HG03469 (cell line): Measurements from ENCODE around the gene RPS15.

ENCODE experiments used
- ATAC-seq: cut with Tn5 transposase; IDR thresholded peaks from one replicate; pipeline ENCODE4 v1.9.1; 2021; ENCODE audit warnings: mild to moderate bottlenecking, moderate library complexity, moderate number of reproducible peaks; ENCODE audit not compliant: unreplicated experiment

Gene RPS15

GRCh38 chr19:1401889-1402217, 36.3 kb upstream of the RPS15 start:
- no peak for ATAC-seq

GRCh38 chr19:1402411-1403070, 35.7 kb upstream of the RPS15 start:
- no peak for ATAC-seq

DNA sequence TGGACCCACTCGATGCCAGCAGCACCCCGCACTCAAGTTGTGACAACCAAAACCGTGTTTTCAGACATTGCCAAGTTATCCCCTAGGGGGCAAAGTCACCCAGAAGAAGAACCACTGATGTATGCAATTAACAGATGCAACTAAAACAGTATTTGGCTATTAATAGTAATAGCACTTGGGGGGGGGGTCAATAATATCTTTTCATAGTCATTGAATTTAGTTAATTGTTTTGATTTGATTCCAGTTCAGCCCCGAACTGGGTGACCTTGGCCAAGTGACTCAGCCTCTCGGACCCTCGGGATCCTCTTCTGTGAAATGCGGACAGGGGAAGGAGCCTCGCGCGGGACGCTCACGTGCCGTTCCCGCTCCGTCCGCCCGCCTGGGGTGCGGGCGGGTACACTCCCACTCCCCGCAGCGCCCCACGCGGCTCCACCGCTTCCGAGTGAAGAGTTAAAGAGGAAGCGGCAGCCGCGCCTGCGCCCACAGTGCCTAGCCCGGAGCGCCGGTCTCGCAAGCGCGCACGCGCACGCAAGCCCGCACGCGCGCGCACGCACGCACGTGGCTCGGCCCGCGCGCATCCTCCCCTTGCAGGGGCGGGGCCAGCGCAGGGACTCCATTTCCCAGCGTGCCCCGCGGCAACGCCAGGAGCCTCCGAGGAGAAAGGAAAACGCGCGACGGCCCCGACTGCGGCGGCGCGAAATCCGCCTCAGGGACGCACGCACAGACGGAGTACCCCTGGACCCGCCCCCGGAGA, 31.2 kb upstream of the RPS15 start:
- peak; percentile 53 for ATAC-seq

DNA sequence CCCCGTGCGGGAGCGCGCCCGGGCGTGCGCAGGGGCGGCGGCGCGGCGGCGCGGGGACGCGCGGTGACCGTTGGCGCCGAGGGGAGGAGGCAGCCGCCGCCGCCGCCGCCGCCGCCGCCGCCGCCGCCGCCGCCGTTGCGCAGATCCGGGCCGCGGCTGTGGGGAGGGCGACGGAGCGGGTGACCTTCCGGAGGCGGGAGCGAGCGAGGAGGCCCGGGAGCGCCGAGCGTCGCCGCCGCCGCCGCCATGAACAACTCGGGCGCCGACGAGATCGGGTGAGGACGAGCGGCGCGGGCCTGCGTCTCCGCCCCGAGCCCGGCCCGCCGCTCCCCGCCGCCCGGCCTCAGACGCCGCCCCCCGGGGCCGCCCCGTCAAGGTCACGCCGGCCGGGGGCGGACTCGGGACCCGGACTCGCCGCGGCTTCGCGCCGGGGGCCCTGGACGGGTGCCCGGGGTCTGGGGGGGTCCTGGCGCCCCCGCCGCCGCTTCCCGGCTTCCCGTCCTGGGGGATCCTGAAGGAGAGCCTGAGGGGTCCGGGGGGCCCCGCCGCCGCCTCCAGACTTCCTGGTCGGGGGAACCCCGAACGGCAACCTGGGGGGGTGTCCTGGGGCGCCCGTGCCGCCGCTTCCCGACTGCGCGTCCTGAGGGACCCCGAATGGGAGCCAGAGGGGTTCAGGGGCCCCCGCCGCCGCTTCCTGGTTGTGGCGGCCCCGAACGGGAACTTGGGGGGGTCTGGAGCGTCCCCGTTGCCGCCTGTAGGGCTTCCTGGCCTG, 30.5 kb upstream of the RPS15 start, which contains the start of gene DAZAP1:
DAZAP1 (plus strand) TSS at position 59 of the 772 bp plus-strand sequence; CDS start at position 247, 188 bp downstream.
- ATAC-seq: no peak

- ATAC-seq: no peak
These were observed 29.6 kb upstream of the RPS15 start for GRCh38 chr19:1408300-1409203.

- no peak for ATAC-seq
These were observed 28.8 kb upstream of the RPS15 start for GRCh38 chr19:1409204-1410005.

DNA sequence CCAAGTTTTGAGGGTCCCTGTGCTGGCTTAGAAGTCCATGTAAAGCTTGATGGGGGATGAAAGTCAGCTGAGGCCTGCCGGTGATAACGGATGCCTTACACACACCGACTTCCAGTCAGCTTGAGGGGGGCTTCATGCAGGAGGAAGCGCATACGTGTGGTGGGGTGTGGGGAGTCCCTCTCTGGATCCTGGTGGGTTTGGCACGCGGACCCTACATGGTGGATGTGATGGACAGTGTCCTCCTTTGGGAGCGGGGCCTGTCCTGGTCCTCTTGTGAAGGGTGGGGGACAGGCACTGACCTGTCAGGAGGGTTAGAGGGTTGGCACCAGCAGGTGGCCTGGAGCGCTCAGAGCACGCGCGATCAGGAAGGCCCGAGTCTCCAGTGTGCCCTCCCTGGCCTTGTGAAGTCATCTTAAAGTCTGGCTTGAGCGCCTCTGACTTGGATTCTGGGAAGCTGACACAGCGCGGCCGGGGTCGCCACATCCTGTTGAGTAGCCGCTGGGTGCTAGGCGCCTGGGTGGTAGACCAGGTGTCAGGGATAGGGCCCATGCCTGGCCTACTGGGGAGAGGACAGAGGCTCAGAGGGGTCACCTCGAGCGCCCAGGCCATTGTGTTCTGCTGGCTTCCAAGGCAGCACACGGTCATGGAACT, 27.9 kb upstream of the RPS15 start:
- ATAC-seq: no peak

DNA sequence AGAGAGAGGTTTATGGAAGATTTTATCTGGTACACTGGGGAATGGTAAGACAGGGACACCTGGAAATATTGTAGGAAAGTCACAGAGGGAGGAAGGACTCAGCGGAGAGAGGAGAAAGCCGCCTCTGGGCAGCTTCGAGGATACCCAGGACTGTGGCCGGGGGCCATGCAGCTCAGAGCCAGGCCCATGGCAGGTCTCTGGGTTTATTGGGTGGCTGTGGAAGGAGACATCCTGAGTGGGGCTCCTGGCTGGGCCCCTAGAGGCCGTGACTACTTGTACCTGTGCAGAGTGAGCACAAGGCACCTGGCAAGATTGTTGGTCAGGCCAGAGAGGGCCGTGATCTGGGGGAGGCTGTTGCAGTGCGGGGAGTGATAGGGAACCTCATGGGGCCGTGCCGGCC, 27.4 kb upstream of the RPS15 start:
- no peak for ATAC-seq

DNA sequence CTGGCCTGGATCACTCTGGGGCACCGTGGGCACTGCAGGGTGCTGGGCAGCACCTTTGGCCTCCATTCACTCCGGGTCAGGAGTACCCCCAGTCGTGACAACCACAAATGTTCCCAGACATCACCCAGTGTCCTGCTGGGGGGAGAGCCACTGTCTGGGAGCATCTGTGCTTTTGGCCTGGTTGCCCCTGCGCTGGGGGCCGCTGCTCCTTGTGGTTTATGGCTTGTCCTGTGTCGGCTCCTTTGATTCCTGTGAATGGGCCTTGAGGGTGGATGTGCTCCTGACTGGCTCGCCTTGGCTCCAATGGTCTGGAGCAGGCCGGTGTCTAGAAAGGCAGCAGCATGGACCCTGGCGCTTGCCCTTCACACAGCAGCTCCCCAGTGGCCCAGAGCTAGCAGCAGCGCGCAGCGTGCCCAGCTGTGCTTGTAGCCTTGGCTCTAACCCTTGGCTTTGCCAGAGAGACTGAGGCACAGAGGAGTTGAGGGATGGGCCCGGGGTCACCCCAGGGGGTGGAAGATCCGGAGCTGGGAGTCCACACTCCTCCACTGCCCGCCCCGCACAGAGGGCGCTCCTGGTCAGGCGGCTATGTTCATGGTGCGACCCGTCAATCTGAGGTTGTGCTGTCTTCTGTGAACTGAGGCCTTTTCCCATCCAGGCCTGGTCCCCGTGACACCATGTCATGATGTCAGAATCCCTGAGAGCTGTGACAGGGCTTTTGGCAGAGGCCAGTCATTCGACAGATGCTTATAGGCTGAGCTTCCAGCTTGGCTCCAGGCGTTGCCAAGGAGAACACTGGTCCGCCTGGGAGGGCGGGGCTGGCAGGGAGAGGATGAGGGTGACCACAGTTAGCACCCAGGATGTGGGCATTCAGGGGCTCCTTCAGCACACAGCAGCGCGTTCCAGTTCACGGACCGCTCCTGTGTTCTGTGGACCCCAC, 26.7 kb upstream of the RPS15 start:
- ATAC-seq: no peak

GRCh38 chr19:1412323-1412923, 25.8 kb upstream of the RPS15 start:
- ATAC-seq: no peak

DNA sequence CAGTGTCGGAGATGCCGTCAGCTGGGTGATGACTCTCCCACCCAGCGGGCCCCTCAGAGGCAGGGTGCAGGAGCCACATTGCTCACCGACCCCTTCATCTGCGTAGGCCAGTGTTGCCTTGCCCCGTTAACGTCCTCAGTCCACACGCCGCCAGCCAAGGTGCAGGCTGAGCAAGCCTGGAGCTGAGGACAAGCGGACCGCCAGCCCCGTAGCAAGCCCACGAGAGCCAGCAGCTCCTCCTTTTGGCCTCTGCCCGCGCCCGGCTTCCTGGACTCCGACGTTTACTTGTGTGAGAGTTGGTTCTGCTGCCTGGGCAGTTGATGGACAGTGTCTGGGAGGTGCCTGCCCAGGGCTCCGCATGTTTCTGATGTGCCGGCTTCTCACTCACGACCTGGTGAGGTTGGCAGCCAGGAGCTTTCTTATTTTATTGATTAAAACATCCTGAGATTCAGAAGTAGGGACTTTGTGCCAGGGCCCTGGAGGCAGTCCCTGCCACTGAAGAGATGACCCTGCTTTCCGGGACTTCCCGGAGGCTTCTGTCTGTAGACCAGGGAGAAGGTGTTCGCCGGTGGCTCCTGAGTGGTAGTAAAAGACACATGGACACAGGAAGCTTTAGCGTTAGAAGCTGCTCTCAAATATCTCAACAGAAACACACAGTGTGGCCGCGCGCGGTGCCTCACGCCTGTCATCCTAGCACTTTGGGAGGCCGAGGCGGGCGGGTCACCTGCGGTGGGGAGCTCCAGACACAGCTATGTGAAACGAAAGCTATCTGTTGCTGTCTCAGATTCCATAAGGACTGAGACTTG, 25.0 kb upstream of the RPS15 start:
- ATAC-seq: no peak

GRCh38 chr19:1416014-1416841, 22.0 kb upstream of the RPS15 start:
- ATAC-seq: no peak

- no peak for ATAC-seq
These were observed 21.1 kb upstream of the RPS15 start for GRCh38 chr19:1417145-1417544.

DNA sequence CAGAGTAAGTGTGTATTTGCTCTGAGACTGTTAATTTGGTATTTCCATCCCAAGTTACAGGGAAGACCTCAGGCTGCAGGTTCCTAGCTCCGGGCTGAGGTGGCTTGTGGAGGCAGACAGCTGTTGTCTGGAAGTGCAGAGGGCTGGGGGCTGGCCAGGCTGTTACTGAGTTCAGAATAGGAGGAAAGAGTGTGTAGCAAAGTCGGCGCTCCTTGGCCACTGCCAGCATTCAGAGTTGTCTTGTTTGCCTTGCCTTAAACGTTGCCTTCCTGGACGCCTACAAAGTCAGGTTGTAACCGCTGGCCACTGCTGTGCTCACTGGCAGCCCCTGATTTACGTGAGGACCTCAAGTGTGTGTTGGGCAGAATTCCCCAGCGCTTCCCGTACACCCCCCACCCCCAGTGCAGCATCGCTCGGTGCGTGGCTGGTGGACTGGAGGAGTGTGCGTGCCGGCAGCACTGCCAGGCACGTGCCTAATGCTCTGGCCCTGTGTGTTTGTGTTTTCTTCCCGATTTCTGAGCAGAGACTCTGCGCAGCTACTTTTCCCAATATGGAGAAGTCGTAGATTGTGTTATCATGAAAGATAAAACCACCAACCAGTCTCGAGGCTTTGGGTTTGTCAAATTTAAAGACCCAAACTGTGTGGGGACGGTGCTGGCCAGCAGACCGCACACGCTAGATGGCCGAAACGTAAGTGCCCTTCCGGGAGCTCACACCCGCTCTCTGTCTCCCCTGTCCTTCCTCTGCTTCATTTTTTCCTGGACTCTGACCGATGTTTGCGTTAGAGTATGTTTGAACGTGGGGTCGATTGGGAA, 20.3 kb upstream of the RPS15 start:
- no peak for ATAC-seq

DNA sequence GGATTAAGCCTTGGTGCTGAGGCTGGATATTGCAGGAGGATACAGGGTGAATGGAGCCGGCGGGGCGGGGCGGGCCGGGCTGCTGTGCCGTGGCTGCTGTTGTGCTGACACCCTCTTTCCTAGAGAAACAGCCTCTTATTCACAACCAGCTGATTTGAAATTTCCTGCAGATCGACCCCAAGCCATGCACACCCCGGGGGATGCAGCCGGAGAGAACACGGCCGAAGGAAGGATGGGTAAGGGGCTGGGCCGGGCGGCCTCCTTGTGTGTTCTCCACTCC, 19.8 kb upstream of the RPS15 start:
- ATAC-seq: no peak
